ENCODE data around the gene FSD1. TPM values are rescaled to one million over a fixed set of nuclear protein-coding genes. Genes with fewer than 3 reads are reported as not detected.

FSD1 gene
- total RNA-seq, 2 experiments from 2014 or later, result 0.98 to 1.0 TPM

DNA sequence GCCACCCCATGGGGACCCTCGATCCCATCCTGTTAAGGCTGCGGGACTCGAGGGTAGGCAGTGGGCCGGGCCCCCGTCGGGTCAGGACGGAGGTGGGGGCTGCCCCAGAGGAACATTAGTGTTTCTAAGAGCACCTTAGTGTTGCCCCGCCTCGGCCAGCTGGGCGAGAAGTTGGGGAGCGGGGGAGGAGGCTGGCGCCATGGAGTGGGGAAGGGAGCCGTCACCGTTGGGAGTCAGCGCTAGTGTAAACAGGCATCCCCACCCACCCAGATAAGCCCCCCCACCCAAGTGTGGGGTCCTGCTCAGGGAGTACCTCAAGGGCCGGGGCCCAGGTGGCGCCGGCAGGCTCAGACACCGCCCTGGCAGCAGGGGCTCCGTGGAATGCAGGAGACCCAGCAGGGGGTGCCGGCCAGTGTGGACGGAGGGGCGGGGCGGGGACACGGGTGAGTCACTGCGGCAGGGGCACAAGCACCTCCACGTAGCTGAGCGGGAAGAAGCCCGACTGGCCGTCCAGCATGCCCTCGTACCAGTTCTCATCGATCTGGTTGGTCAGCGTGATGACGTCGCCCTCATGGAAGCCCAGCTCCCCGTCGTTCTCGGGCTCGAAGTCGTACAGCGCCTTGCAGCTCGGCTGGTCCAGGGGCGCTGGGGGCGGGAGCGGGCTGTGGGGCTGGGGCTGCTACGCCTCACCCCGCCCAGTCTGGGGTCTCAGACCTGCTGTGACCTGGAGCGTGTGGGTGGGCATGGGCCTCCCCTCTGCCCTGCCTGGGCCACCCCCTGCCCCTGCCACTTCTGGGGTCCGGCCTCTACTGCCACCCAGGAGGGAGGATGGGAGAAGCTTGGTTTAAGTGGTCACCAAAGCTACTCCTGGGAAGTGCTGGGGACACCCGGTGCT lies 57.0 kb downstream of the FSD1 start:
- ChIA-PET CTCF (interaction anchor here (1.0 kb wide), 1 partner anchor 9 kb away, joined by 3 read pairs; no protein-coding TSS in a partner anchor), POLR2A (interaction anchor here (1.3 kb wide), 1 partner anchor 221 kb away, joined by 3 read pairs; no protein-coding TSS in a partner anchor)
- Mint-ChIP-seq H3K27me3 (no peaks in the 10 kb centered on the region), H3K4me3 (no peak overlapping the region), H3K27ac (no peak overlapping the region), H3K9me3 (no peaks in the 10 kb centered on the region), H3K4me1 (ENCODE audit: low read depth) (no peaks in the 10 kb centered on the region), H3K36me3 (ENCODE audit: low read depth) (peaks cover 18% of the 10 kb centered on the region)
- TF ChIP-seq, protein P1, sequence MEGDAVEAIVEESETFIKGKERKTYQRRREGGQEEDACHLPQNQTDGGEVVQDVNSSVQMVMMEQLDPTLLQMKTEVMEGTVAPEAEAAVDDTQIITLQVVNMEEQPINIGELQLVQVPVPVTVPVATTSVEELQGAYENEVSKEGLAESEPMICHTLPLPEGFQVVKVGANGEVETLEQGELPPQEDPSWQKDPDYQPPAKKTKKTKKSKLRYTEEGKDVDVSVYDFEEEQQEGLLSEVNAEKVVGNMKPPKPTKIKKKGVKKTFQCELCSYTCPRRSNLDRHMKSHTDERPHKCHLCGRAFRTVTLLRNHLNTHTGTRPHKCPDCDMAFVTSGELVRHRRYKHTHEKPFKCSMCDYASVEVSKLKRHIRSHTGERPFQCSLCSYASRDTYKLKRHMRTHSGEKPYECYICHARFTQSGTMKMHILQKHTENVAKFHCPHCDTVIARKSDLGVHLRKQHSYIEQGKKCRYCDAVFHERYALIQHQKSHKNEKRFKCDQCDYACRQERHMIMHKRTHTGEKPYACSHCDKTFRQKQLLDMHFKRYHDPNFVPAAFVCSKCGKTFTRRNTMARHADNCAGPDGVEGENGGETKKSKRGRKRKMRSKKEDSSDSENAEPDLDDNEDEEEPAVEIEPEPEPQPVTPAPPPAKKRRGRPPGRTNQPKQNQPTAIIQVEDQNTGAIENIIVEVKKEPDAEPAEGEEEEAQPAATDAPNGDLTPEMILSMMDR (IDR thresholded peaks at IDR 0.05), result no peak
- Histone ChIP-seq H3K4me1 (ENCODE audit: insufficient read depth, low read length) (no peaks in the 10 kb centered on the region), H3K9me3 (ENCODE audit: control insufficient read depth in 1 of 2, insufficient read depth in 1 of 2, low read length in 2 of 2) (no peaks in the 10 kb centered on the region), H3K27me3 (ENCODE audit: control insufficient read depth in 1 of 2, insufficient read depth in 2 of 2, low read length in 2 of 2) (no peaks in the 10 kb centered on the region), H3K27ac (ENCODE audit: low read depth in 1 of 2, low read length in 2 of 2) (no peak overlapping the region), H3K36me3 (ENCODE audit: insufficient read depth, low read length) (peaks cover 80% of the 10 kb centered on the region), H3K4me3 (ENCODE audit: low read length) (no peak overlapping the region)
- ATAC-seq (ENCODE audit: poor library complexity), result no peak
- intact Hi-C loops (cut with DNase I, micrococcal nuclease), result no loop called here
- DNase-seq, result peak in 1 of 14 experiments; percentile 28

DNA sequence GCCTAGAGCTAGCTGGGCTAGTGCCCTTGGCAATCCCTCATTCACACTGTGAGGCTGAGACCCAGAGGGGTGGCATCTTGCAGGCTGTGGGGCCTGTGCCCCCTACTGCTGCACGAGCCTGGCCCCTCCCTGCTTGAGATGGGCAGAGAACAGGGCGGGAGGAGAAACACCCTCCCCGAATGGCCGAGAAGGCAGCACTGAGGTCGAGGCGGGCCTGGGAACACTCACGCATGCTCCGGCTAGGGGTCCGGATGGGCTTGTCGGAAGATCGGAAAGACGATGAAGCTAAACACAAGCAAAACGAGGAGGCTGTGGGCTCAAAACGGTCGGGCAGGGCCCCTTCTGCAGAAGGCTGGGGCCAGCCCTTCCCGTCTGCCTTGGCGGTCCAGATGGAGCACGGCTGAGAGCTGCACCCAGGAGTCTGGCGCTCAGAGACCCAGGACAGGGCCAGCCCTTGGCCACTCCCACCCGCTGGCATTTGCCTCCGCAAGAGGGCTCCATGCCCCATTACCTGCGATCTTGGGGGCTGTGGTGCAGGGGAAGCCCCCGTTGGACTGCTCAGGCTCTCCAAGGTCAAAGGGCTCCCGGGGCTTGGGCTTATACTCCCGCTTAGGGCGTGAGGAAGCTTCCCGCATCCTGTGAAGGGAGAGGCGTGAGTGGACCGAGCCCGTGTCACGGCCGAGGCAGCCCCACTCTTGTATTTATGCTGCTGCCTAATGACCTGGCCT lies 57.9 kb downstream of the FSD1 start:
- H3K4me3 ChIP-seq (ENCODE audit: low read length), result no peak overlapping the region
- no peaks in the 10 kb centered on the region for H3K27me3 Mint-ChIP-seq

More for the DNA sequence above, 57.9 kb downstream of the FSD1 start:
- intact Hi-C loops (cut with DNase I, micrococcal nuclease), result no loop called here
- Mint-ChIP-seq H3K9me3 (no peaks in the 10 kb centered on the region), H3K27ac (no peak overlapping the region), H3K36me3 (ENCODE audit: low read depth) (peaks cover 18% of the 10 kb centered on the region), H3K4me3 (no peak overlapping the region), H3K4me1 (ENCODE audit: low read depth) (no peaks in the 10 kb centered on the region)
- H3K27me3 ChIP-seq (ENCODE audit: control insufficient read depth in 1 of 2, insufficient read depth in 2 of 2, low read length in 2 of 2), result no peaks in the 10 kb centered on the region
- H3K4me1 ChIP-seq (ENCODE audit: insufficient read depth, low read length), result peaks cover under 1% of the 10 kb centered on the region
- CTCF ChIA-PET, result interaction anchor here (1.0 to 1.3 kb wide), 2 partner anchors 10 kb away, joined by 3 read pairs; no protein-coding TSS in a partner anchor
- H3K27ac ChIP-seq (ENCODE audit: low read depth in 1 of 2, low read length in 2 of 2), result no peak overlapping the region
- no peaks in the 10 kb centered on the region for H3K9me3 ChIP-seq (ENCODE audit: control insufficient read depth in 1 of 2, insufficient read depth in 1 of 2, low read length in 2 of 2)
- TF ChIP-seq, protein P1 (IDR thresholded peaks at IDR 0.05), result no peak
- peaks cover 85% of the 10 kb centered on the region for H3K36me3 ChIP-seq (ENCODE audit: insufficient read depth, low read length)
- no peak for ATAC-seq (ENCODE audit: poor library complexity)
- DNase-seq, result peak in 1 of 14 experiments; percentile 28
- POLR2A ChIA-PET, result interaction anchor here (1.3 kb wide), 1 partner anchor 222 kb away, joined by 3 read pairs; no protein-coding TSS in a partner anchor

All from CD4-positive, alpha-beta T cell (primary cell).